Skeletal muscle tissue (tissue), 2 donors: ENCODE results near the gene LRRC37B. TPM values are rescaled to one million over a fixed set of nuclear protein-coding genes. Genes with fewer than 3 reads are reported as not detected.

ENCODE experiments used
- small RNA-seq: library from RNA; depleted of rRNA; stranded (forward); fragments of <200 nt; gene quantifications from one replicate; pipeline ENCODE3, GENCODE V24; 2014
- total RNA-seq: library from RNA; depleted of rRNA; stranded (reverse); fragments of >200 nt; gene quantifications from one replicate; pipeline ENCODE4 v1.2.3, GENCODE V29; 2014

LRRC37B gene
- total RNA-seq, 1 donor from 2014 or later, result 14.6 TPM

Small RNA genes within 50 kb of the gene (small RNA-seq; reads per million reads assigned to genes)
- not detected for gene AC090616.4
- gene RNA5SP437, result not detected

Other genes with a start within 250 kb of the LRRC37B start
- 39.7 TPM for gene COPRS, start 148.1 kb upstream of the LRRC37B start, total RNA-seq
- gene UTP6, start 105.7 kb upstream of the LRRC37B start, total RNA-seq, result 25.1 TPM
- 16.7 TPM for gene SUZ12, start 70.4 kb upstream of the LRRC37B start, total RNA-seq
- gene RHOT1, start 135.1 kb downstream of the LRRC37B start, total RNA-seq, result 51.1 TPM